GM21423 (cell line): ENCODE measurements around the gene ACTG1.
"Not testable (repeated sequence)": the region's sequence is repeated elsewhere in the genome, so short reads cannot be mapped to it uniquely, and the experiment has no call there.

ENCODE experiments used
- ATAC-seq: cut with Tn5 transposase; IDR thresholded peaks from one replicate; pipeline ENCODE4 v1.9.1; 2021; ENCODE audit warnings: mild to moderate bottlenecking, moderate library complexity; ENCODE audit not compliant: unreplicated experiment

Gene ACTG1

GRCh38 chr17:81533339-81534141 is 20.9 kb upstream of the ACTG1 start:
- no peak for ATAC-seq

- ATAC-seq: no peak
These were observed 20.1 kb upstream of the ACTG1 start for GRCh38 chr17:81532490-81533287.

GRCh38 chr17:81531998-81532404 is 19.4 kb upstream of the ACTG1 start:
- not testable (repeated sequence) for ATAC-seq

GRCh38 chr17:81531013-81531412 is 18.4 kb upstream of the ACTG1 start:
- ATAC-seq: not testable (repeated sequence)

GRCh38 chr17:81529437-81529803 is 16.8 kb upstream of the ACTG1 start:
- ATAC-seq: no peak

GRCh38 chr17:81528651-81529436 is 16.2 kb upstream of the ACTG1 start:
- no peak for ATAC-seq

- no peak for ATAC-seq
These were observed 15.7 kb upstream of the ACTG1 start for GRCh38 chr17:81528384-81528650.

- no peak for ATAC-seq
These were observed 15.2 kb upstream of the ACTG1 start, which contains the start of gene FSCN2 for GRCh38 chr17:81527591-81528383. Gene FSCN2, plus strand, starts transcription at chr17:81528377. Its CDS starts 155 bp downstream, at chr17:81528532.

GRCh38 chr17:81526662-81527571 is 14.3 kb upstream of the ACTG1 start:
- no peak for ATAC-seq

GRCh38 chr17:81524865-81525159 is 12.2 kb upstream of the ACTG1 start:
- ATAC-seq: no peak

GRCh38 chr17:81524039-81524864 is 11.7 kb upstream of the ACTG1 start:
- no peak for ATAC-seq

GRCh38 chr17:81523402-81524038 is 10.9 kb upstream of the ACTG1 start:
- ATAC-seq: no peak

GRCh38 chr17:81522491-81523401 is 10.1 kb upstream of the ACTG1 start:
- no peak for ATAC-seq

GRCh38 chr17:81520021-81520901 is 7.7 kb upstream of the ACTG1 start:
- ATAC-seq: no peak

- no peak for ATAC-seq
These were observed 6.9 kb upstream of the ACTG1 start for GRCh38 chr17:81519284-81520020.

- no peak for ATAC-seq
These were observed 6.2 kb upstream of the ACTG1 start for GRCh38 chr17:81518785-81519283.
